ENCODE measurements around the gene DLG1.

GRCh38 chr3:197188963-197189362 lies 109.4 kb downstream of the DLG1 start:
- no peak for TF ChIP-seq CTCF (IDR thresholded peaks at IDR 0.05)
- TF ChIP-seq EZH2phosphoT487 (IDR thresholded peaks at IDR 0.05): no peak

Data from neural progenitor cell (in vitro differentiated cells).